Fibroblast of villous mesenchyme (primary cell): ENCODE results near the gene FCRL1. TPM values are rescaled to one million over a fixed set of nuclear protein-coding genes. Genes with fewer than 3 reads are reported as not detected.

Source experiments
- DNase-seq: peaks from one replicate; pipeline ENCODE4 v3.0.0-alpha.2; 2010; ENCODE audit warnings: low read depth
- H3K4me3 ChIP-seq: 2 replicates; pipeline ENCODE4 v1.5.1; 2011; ENCODE audit warnings: low read depth, mild to moderate bottlenecking, low read length
- CTCF ChIP-seq: IDR thresholded peaks from 2 replicates; pipeline ENCODE4 v1.5.1; 2012; ENCODE audit warnings: low read depth, mild to moderate bottlenecking, low read length; ENCODE audit not compliant: insufficient read depth
- total RNA-seq: library from RNA; depleted of rRNA; stranded (reverse); fragments of >200 nt; gene quantifications from 2 replicates; pipeline ENCODE4 v1.2.3, GENCODE V29; 2012

FCRL1 gene
- total RNA-seq, 1 donor = not detected

- no peak overlapping the region for H3K4me3 ChIP-seq
- DNase-seq = no peak
- TF ChIP-seq CTCF = no peak
These were observed 38.9 kb downstream of the FCRL1 start for GRCh38 chr1:157781048-157781447.

GRCh38 chr1:157776971-157777391 is 42.9 kb downstream of the FCRL1 start, which contains the start of gene FCRL2:
TSS of gene FCRL2 (minus strand) at chr1:157777132. CDS start at chr1:157777073, 59 bp downstream.
- no peak for TF ChIP-seq CTCF
- H3K4me3 ChIP-seq = no peak within 1 kb of the TSS
- DNase-seq = no peak

- TF ChIP-seq CTCF = no peak
- DNase-seq = no peak
These were observed 44.6 kb downstream of the FCRL1 start for GRCh38 chr1:157775101-157775870.

GRCh38 chr1:157774412-157774811 is 45.5 kb downstream of the FCRL1 start:
- no peak for DNase-seq
- no peak for TF ChIP-seq CTCF
- H3K4me3 ChIP-seq = no peak overlapping the region

More at GRCh38 chr1:157775101-157775870, 44.6 kb downstream of the FCRL1 start:
- H3K4me3 ChIP-seq = no peak overlapping the region

- no peak overlapping the region for H3K4me3 ChIP-seq
- peak; percentile 12 for TF ChIP-seq CTCF
- no peak for DNase-seq
These were observed 46.2 kb downstream of the FCRL1 start for GRCh38 chr1:157773493-157774350.

GRCh38 chr1:157771661-157772425 is 48.1 kb downstream of the FCRL1 start:
- DNase-seq = no peak
- H3K4me3 ChIP-seq = no peak overlapping the region
- TF ChIP-seq CTCF = no peak
